ENCODE measurements around the gene SYNE1. TPM values are rescaled to one million over a fixed set of nuclear protein-coding genes. Genes with fewer than 3 reads are reported as not detected.
A peak's percentile ranks its signal among the peaks of the same experiment; 100 is the strongest.

The SYNE1 gene
- total RNA-seq, 4 donors from 2014 or later: 411 to 622 (median 490) TPM

DNA sequence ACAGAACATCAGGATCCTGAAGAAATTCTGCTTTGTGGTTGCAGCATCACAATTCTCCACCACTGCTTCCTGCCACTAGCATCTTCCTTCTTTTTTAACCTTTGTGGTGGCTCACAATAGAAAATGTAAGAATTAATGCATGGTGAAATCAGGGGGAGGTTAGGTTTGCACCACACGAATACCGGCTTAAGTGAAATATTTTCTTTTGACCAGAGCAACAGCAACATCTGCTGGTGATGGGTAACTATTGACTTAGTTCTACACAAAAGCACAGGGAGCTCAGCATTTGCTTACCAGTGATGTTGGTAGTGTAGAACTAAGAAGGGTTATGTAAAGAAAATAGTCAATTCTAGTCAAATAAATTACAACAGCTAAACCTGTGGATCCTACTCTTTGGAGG, 280.5 kb downstream of the SYNE1 start:
- Histone ChIP-seq H3K4me3 (replicated peaks in 1 of 3) (no peak overlapping the region), H3K4me1 (no peaks in the 10 kb centered on the region), H3K27ac (no peak overlapping the region), H3K9me3 (no peaks in the 10 kb centered on the region), H3K36me3 (peaks cover 83 to 85% of the 10 kb centered on the region in 2 donors), H3K27me3 (no peaks in the 10 kb centered on the region)
- 64 to 67% methylated on average over 2 of the region's 2 CpGs for WGBS, 2 donors
- no peak for TF ChIP-seq POLR2A (IDR thresholded peaks at IDR 0.05)
- TF ChIP-seq, protein P1, sequence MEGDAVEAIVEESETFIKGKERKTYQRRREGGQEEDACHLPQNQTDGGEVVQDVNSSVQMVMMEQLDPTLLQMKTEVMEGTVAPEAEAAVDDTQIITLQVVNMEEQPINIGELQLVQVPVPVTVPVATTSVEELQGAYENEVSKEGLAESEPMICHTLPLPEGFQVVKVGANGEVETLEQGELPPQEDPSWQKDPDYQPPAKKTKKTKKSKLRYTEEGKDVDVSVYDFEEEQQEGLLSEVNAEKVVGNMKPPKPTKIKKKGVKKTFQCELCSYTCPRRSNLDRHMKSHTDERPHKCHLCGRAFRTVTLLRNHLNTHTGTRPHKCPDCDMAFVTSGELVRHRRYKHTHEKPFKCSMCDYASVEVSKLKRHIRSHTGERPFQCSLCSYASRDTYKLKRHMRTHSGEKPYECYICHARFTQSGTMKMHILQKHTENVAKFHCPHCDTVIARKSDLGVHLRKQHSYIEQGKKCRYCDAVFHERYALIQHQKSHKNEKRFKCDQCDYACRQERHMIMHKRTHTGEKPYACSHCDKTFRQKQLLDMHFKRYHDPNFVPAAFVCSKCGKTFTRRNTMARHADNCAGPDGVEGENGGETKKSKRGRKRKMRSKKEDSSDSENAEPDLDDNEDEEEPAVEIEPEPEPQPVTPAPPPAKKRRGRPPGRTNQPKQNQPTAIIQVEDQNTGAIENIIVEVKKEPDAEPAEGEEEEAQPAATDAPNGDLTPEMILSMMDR (IDR thresholded peaks at IDR 0.05): no peak
- DNase-seq: no peak
- intact Hi-C loops (cut with DNase I): no loop called here

DNA sequence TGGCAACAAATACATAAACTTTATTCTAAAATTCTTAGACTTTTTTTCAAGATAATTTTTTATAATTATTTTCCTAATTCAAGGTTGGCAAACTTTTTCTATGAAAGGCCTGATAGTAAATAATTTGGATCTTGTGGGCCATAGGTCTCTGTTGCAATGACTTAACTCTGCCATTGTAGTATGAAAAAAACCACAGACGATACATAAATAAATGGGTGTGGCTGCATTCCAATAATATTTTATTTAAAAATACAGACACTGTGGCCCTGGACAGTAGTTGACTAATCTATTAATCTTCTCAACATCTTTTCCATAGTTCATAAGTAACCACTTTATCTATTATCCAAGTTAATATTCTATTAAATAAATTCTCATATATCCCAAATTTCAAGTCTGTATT, 281.1 kb downstream of the SYNE1 start:
- DNase-seq: no peak
- H3K36me3 ChIP-seq: peaks cover 80 to 85% of the 10 kb centered on the region in 2 donors
- intact Hi-C loops (cut with DNase I): no loop called here
- H3K27ac ChIP-seq: no peak overlapping the region
- H3K4me1 ChIP-seq: no peaks in the 10 kb centered on the region
- no peaks in the 10 kb centered on the region for H3K27me3 ChIP-seq
- WGBS, 2 donors: 89 to 96% methylated on average over 1 of the region's 1 CpG
- H3K4me3 ChIP-seq (replicated peaks in 1 of 3): no peak overlapping the region
- TF ChIP-seq, protein P1 (IDR thresholded peaks at IDR 0.05): no peak
- no peak for TF ChIP-seq POLR2A (IDR thresholded peaks at IDR 0.05)
- no peaks in the 10 kb centered on the region for H3K9me3 ChIP-seq

DNA sequence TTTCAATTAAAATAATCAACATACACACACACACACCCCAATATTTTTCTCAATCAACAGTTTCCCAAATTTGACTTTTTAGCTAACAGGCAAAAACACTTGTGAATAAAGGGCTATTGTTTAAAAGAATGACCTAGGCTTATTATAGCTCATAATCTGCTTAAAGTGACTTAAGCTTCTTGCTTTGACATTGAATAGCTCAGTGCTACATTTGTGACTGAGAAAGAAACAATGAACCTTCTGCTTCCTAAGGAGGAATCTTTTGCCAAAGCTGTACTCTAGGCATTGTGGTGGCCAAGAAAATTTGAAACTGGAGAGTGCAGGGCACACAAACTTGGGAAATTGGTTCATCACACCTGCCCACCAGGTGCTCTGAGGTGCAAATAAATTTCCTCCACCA, 282.0 kb downstream of the SYNE1 start:
- H3K4me3 ChIP-seq (replicated peaks in 1 of 3): no peak overlapping the region

DNA sequence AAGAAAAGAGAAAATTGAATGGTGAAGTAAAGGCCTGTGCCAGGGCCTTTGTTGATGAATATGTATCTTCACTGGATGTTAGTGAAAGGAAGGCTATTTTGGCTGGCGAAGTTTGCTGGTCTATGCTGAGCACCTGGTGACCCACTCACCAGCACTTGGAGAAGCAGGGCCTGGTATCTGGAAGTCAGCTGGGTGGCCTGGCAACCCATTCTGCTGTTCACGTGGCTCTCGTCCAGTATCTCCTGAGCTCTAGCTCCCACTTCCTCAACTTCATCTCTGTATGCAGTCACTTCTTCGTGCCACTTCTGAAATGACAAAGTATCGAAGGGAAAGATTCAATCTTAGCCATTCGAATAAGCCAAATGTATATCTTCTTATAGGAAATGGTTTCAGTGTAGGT, 283.7 kb downstream of the SYNE1 start:
- DNase-seq: no peak
- no peaks in the 10 kb centered on the region for H3K9me3 ChIP-seq
- no peak overlapping the region for H3K27ac ChIP-seq
- WGBS, 2 donors: 94% methylated on average over 6 of the region's 6 CpGs
- H3K27me3 ChIP-seq: no peaks in the 10 kb centered on the region
- no peaks in the 10 kb centered on the region for H3K4me1 ChIP-seq
- intact Hi-C loops (cut with DNase I): no loop called here
- H3K4me3 ChIP-seq (replicated peaks in 1 of 3): no peak overlapping the region
- peaks cover 75 to 89% of the 10 kb centered on the region in 2 donors for H3K36me3 ChIP-seq
- TF ChIP-seq, protein P1 (IDR thresholded peaks at IDR 0.05): no peak
- TF ChIP-seq POLR2A (IDR thresholded peaks at IDR 0.05): no peak

More for the DNA sequence above, 282.0 kb downstream of the SYNE1 start:
- Histone ChIP-seq H3K4me1 (no peaks in the 10 kb centered on the region), H3K36me3 (peaks cover 74 to 85% of the 10 kb centered on the region in 2 donors), H3K27me3 (no peaks in the 10 kb centered on the region), H3K27ac (peak overlapping the region in 1 of 3 donors; percentile 10), H3K9me3 (no peaks in the 10 kb centered on the region)
- no peak for DNase-seq
- intact Hi-C loops (cut with DNase I): no loop called here
- TF ChIP-seq POLR2A (IDR thresholded peaks at IDR 0.05): no peak
- TF ChIP-seq, protein P1 (IDR thresholded peaks at IDR 0.05): no peak

DNA sequence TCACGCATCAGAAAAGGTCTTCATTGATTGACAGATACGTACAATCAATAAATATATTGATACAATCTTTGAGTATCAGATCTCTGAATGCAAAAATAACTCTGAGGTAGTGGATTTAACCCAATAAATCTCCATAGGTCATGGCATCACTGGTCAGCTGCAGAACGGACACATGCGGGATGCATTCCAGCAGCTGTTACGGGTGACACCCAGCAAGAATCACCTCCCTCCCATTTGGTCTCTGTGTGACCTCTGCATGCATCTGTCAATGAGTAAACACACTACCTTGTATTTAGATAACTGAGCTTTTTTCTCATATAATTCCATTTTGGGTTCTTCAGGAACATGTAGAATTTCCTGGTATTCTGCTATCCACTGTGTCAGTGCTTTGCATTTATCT, 285.4 kb downstream of the SYNE1 start:
- Histone ChIP-seq H3K4me1 (no peaks in the 10 kb centered on the region), H3K27me3 (no peaks in the 10 kb centered on the region), H3K9me3 (no peaks in the 10 kb centered on the region), H3K4me3 (replicated peaks in 1 of 3) (no peak overlapping the region), H3K36me3 (peaks cover 72 to 80% of the 10 kb centered on the region in 2 donors), H3K27ac (peak overlapping the region in 1 of 3 donors; percentile 7)
- 77 to 84% methylated on average over 5 of the region's 5 CpGs for WGBS, 2 donors
- intact Hi-C loops (cut with DNase I): no loop called here
- DNase-seq: no peak
- TF ChIP-seq, protein P1 (IDR thresholded peaks at IDR 0.05): no peak
- no peak for TF ChIP-seq POLR2A (IDR thresholded peaks at IDR 0.05)
